Suppressor macrophage treated with lipopolysaccharide for 1 hour (primary cell): ENCODE measurements around the gene PTPRD.
A peak's percentile ranks its signal among the peaks of the same experiment; 100 is the strongest.

Experiments
- DNase-seq, 3 donors: peaks; one replicate each; pipeline ENCODE4 v3.0.0-alpha.2; 2020 to 2022

Gene PTPRD

GRCh38 chr9:8539681-8540197, 2073.1 kb downstream of the PTPRD start:
- DNase-seq: no peak

DNA sequence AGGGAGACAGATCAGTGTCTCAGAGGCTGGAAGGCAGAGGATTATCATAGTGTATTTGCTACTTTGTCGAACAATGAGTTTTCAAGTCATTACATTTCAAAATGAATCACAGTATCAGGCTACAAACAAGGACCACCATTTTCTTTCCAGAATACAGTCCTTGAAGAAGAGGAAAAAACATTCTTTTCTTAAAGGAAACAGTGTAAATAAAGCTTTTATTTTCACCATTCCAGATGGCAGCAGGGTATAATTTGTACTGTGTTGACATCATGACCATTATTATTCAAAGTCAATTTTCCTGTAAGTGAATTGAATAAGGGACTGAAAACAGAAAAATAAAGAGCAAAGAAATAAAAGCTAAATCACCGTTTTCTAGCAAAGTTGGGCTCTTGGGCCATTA, 2076.0 kb downstream of the PTPRD start:
- DNase-seq: no peak

- DNase-seq: no peak
These were observed 2078.0 kb downstream of the PTPRD start for GRCh38 chr9:8534828-8535227.

GRCh38 chr9:8533681-8534080, 2079.1 kb downstream of the PTPRD start:
- DNase-seq: no peak

DNA sequence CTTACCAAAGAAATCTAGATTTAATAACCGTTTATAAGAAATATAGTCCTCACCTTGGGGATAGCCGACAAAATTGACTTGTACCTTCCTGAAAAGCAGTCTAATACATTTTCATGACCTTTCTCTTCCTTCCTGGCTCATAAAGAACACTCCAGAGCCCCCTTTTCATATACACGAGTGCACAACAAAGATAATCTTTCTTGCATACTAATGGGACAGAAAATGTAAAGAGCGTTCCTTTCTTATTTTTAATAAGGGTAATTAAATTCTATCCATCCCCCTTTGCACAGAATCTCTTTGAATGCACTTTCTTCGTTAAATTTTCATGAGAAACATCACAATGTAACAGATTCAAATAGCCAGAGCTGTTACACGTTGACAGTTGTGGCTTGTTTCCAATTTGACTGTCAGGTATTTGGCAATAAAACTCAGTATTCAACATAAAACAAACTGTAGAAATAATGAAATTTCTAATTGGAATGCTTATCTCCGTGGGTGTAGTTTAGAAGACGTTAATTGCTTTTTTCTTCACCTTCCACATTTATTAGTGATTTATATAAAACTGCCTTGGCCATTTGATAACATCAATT, 2080.9 kb downstream of the PTPRD start:
- no peak for DNase-seq

DNA sequence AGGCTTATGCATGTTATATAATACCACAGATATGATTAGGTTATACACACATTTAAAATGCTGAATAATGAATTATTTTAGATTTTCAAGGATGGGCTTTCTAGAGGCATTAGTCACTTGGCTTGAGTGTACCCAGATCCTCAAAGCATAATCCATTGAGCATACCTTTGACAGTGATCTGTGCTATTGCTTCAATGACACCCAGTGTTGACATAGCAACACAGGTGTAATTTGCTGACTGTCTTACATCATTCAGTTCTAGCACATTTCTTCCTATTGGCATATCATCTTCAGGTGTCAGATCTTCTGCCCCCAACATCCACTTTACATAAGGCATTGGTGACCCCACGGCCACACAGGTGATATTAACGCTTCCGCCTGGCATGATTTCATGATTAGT, 2091.7 kb downstream of the PTPRD start:
- DNase-seq: no peak

DNA sequence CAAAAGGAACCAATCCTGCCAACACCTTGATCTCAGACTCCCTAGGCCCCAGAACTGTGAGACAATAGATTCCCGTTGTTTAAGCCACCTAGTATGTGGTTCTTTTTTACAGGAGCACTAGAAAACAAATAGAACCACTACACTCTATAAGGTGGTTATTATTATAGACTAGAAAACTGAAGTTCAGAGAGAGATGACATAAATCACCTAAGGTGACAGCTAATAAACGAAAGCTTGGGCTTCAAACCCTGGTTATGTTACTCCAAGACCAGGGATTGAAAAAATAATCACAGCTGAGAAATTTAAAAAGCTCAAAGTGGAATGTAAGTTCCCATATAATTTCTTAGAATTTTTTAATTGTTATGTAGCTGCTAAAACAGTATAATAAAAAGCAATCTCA, 2097.1 kb downstream of the PTPRD start:
- no peak for DNase-seq

DNA sequence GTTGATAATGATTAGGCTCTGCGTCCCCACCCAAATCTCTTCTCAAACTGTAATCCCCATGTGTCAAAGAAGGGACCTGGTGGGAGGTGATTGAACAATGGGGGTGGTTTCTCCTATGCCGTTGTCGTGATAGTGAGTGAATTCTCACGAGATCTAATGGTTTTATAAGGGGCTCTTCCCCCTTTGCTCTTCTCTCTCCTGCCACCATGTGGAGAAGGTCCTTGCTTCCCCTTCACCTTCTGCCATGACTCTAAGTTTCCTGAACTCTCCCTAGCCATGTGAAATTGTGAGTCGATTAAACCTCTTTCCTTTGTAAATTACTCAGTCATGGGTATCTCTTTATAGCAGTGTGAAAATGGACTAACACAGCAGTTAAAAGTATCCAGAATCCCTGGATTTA, 2098.0 kb downstream of the PTPRD start:
- DNase-seq: no peak

DNA sequence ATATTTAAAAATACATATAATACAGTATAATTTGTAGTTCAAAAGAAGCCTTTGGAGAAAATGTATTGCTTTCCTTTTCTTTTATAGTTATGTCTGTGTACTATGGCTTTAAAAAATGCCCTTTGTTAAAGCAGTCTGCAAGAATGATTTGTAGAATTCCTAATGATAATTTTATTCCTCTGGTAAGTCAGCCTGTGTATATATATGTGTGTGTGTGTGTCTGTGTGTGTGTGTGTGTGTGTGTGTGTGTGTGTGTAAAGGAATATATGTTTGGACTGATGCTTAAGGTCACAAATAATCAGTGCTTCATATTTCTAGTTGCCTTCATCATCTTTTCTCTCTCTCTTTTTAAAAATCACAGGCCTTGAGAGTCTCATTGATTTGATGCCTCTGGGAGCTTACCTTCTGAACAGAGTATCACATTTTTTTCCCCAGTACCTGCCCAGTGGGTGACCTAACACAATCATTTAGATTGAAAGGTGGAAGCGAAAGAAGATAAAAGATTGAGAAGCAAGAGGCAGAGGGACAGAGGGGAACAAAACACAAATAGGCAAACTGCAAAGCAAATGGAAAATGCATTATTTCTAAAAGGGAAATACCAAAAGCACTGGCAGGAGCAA, 2104.0 kb downstream of the PTPRD start:
- DNase-seq: no peak

DNA sequence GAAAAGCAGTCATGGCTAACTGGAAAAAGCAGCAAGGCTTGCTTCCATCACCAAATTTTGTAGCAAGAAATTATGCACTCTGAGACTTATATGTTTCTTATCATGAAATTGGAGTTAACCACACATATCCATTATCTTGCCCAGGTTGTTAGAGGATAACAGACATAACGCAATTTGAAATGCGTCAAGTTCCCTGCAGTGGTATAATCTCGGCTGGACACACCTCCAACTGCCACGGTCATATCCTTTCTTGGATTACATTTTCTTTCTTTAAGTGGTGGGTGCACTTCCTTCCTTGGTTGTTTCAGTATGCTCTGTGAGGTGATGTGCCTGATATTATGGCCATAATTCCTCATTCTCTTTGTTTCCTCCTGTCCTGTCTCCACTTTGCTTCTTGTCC, 2118.2 kb downstream of the PTPRD start:
- no peak for DNase-seq

DNA sequence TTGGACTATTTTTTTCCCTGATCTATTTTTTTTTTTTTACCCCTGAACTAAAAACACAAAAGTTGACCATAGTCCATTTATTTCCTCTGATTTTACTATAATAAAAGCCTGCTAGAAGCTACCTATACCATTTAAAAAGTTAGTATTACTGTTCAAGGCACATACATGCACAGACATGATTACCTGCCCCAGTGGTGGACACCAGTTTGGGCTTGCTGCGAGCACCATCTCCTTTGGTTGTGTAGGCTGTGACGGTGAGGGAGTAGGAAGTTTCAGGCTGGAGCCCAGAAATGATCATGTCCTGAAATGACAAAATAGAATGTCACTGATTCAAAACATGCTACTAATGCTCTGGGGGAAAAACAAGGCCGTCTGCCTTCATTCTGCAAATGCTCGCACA, 2120.1 kb downstream of the PTPRD start:
- no peak for DNase-seq

DNA sequence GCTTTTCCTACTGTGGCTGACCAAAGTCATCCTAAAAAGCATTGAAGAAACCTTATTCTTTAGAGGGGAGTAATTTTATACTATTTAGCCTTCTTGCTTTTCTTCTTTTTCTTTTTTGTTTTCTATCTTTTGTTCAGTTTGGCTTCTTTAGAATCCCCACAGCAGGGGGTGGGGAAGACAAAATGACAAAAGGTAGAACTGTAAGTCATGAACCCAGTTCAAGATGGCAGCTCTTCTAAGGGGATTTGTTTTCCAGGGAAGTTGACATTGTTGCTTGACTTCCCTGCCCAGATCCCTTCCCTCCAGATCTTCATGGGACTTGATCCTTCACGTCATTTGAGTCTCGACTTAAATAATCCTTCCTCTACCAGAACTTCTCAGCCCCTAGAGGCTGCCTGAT, 2120.8 kb downstream of the PTPRD start:
- DNase-seq: no peak

- DNase-seq: no peak
These were observed 2121.2 kb downstream of the PTPRD start for GRCh38 chr9:8491563-8491962.

DNA sequence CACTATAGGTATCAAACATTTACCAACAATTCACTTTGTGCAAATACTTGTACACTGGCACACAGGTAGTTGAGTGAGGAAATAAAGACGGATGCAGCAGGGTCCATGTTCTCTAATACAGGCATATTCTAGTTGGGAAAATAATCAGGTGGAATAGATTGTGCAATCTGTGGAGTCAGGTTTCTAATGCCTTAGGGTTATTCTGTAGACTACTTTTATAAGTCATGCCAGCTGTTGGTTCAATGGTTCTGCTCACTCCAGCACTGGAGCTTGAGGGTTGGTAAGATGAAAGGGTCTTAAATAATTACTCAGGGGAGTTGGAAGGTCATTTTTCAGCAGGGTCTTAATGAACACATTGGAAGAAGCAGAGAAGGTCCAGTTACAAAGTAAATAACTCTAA, 2123.0 kb downstream of the PTPRD start:
- no peak for DNase-seq

DNA sequence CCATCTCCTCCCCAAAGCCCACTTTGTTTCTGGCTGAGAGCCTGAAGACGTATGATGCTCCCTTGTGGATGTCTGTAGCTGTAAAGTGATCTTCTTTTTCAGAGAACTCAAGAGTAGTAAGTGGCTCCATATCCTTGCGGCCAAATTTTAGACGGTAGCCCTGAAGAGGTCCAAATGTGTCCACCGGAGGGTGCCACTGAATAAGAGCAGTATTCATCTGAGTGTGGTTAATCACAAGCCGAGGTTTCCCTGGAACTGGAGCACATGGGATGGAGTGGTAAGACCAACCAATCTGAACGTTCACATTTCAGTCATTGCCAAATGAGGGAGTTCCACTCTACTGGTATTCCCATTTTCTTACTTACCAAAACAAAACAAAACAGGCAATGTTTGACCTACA, 2126.7 kb downstream of the PTPRD start:
- peak; percentile 10 to 21 (median 17) for DNase-seq

- peak in 1 of 3 donors; percentile 3 for DNase-seq
These were observed 2128.1 kb downstream of the PTPRD start for GRCh38 chr9:8484597-8485191.

- DNase-seq: no peak
These were observed 2135.4 kb downstream of the PTPRD start for GRCh38 chr9:8477450-8477849.

DNA sequence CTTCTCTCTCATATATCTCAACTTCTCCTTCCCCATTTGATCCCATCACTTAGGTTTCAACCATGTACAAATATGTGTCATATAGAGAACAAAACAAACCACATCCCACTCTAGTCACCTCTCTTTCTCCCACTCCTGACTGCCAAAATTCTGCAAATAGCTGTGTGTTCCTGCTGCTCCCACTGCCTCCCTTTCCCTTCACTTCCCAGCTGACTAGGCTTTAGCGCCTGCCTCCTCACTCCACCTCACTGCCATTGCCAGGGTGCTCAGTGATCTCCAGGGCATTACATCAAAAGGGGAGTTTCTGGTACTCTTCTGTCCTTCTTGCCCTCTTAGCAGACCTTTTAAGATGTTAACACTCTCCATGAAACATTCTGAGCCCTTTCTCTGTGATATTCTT, 2137.9 kb downstream of the PTPRD start:
- no peak for DNase-seq

DNA sequence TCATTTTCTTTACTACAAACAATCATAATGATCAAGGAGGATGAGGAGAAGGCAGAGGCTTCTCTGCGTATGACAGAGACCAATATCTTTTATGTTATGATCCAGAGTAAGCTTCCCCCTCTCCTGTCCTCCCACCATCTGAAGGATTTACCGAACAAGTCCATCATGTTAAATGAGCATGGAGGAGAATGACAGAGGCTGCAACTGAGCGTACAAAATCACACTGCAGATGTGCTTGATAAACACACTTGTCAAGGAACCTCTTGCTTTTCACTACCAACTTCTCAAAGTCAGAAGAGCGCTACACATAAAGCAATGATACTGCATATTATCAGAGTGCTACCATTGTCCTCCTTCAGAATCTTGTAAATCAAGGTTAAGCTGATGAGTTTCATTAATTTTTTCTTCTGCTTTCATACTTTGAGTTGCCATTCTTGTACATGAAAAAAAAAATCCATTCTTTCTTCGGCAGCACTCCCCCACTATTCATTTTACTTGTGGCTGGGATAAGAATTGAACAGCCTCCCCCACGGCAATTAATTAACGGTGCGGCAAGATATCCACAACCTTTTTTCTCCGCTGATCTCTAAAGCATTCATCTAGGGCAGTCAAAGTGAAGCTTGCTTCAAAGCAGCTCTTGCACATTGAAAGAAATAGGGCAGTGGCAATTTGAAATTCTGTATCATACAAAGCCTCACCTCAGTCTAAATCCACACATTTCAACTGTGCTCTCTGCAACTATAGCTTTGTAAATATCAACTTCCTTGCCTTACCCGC, 2139.4 kb downstream of the PTPRD start:
- no peak for DNase-seq

DNA sequence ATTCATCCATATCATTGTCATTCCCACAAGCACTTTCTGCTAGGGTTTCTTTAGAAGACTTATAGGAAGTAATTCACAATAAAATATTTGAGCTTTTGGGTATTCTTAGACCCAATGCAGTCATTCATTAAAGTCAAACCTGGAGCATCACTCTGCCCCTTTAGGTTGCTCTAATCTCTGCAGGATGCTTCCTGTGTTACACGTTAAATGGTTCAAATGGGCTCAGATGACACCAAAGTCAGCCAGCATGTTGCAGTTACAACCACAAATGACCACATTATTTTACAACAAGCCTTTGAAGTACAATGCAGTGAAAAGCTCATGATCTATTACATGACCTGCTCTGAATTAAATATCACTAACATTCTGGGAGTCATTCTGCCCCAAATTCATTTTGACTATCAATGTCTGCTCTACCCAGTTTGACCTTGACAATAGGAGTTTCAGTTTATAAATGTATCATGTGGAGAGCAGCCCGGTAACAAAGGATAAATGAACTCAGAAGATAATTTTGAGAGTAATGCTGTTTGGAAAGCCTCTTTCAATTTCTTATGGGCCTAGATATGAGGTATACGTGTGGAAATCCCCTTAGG, 2144.7 kb downstream of the PTPRD start:
- no peak for DNase-seq

DNA sequence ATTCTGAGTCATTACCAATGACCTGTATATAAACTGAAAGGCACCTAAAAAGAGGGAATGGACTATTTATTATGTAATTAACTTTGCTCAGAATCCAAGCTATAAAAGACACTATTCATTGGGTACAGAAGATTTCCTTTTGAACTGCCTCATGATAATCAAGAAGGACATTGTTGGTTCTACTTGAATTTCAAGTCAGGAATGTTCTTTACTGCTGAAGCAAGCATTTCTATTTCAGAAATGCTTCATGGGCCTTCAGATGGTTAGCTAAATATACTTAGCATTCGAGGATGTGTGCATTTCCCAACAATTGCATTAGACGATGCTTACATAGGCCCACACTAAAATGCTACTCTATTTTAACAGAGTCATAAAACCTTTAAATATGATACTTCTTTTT, 2155.0 kb downstream of the PTPRD start:
- no peak for DNase-seq

GRCh38 chr9:8457055-8457454, 2155.7 kb downstream of the PTPRD start:
- no peak for DNase-seq

DNA sequence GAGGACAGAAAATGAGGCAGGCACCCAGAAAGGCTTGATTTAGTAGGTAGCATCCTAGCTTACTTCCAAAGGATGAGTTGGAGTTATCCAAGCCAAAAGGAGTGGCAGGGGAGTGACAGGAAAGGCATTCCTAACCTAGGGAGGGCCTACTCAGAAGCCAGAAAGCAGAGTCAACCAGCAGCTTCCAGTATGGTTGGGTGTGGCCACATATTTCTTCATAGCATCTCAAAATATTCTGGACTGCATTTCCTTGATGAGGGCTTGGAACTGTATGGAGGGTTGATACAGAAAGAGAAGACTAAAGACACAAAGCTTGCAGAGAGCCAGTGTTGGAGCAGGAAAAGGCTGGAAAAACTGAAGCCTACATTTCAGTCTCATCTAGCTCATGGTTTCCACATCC, 2156.5 kb downstream of the PTPRD start:
- no peak for DNase-seq
